GM18858 (cell line): ENCODE data around the gene SEC61G.

ENCODE experiments used
- ATAC-seq: cut with Tn5 transposase; IDR thresholded peaks from one replicate; pipeline ENCODE4 v1.9.1; 2021; ENCODE audit not compliant: unreplicated experiment

The SEC61G gene

GRCh38 chr7:54758702-54759592 lies at the start of gene SEC61G:
Gene SEC61G, minus strand, starts transcription at chr7:54759211. Its CDS starts 1,623 bp downstream, at chr7:54757588.
- ATAC-seq, result peak; percentile 85

GRCh38 chr7:54802841-54803240 lies 43.8 kb upstream of the SEC61G start:
- peak; percentile 66 for ATAC-seq

GRCh38 chr7:54802114-54802513 lies 43.1 kb upstream of the SEC61G start:
- ATAC-seq, result no peak

GRCh38 chr7:54799792-54800191 lies 40.8 kb upstream of the SEC61G start:
- no peak for ATAC-seq

GRCh38 chr7:54798530-54798929 lies 39.5 kb upstream of the SEC61G start:
- no peak for ATAC-seq

GRCh38 chr7:54796853-54797252 lies 37.8 kb upstream of the SEC61G start:
- no peak for ATAC-seq

GRCh38 chr7:54796150-54796549 lies 37.1 kb upstream of the SEC61G start:
- ATAC-seq, result no peak

- ATAC-seq, result no peak
Measured at GRCh38 chr7:54792383-54792782, 33.4 kb upstream of the SEC61G start.

- peak; percentile 89 for ATAC-seq
Measured at GRCh38 chr7:54788664-54789063, 29.7 kb upstream of the SEC61G start.

- ATAC-seq, result no peak
Measured at GRCh38 chr7:54785261-54785660, 26.2 kb upstream of the SEC61G start.

- ATAC-seq, result no peak
Measured at GRCh38 chr7:54783952-54784351, 24.9 kb upstream of the SEC61G start.

GRCh38 chr7:54782829-54783228 lies 23.8 kb upstream of the SEC61G start:
- no peak for ATAC-seq

GRCh38 chr7:54782314-54782713 lies 23.3 kb upstream of the SEC61G start:
- no peak for ATAC-seq

- ATAC-seq, result no peak
Measured at GRCh38 chr7:54781134-54781920, 22.3 kb upstream of the SEC61G start.

- no peak for ATAC-seq
Measured at GRCh38 chr7:54780490-54780889, 21.5 kb upstream of the SEC61G start.

GRCh38 chr7:54778696-54779540 lies 19.9 kb upstream of the SEC61G start:
- no peak for ATAC-seq

GRCh38 chr7:54778166-54778565 lies 19.2 kb upstream of the SEC61G start:
- ATAC-seq, result no peak

- no peak for ATAC-seq
Measured at GRCh38 chr7:54774785-54775740, 16.1 kb upstream of the SEC61G start.

- peak; percentile 89 for ATAC-seq
Measured at GRCh38 chr7:54773472-54774399, 14.7 kb upstream of the SEC61G start.
